HG03135 (cell line): ENCODE measurements around the gene BIRC2.
"Not testable (repeated sequence)": the region's sequence is repeated elsewhere in the genome, so short reads cannot be mapped to it uniquely, and the experiment has no call there.

ENCODE experiments used
- ATAC-seq: cut with Tn5 transposase; IDR thresholded peaks from one replicate; pipeline ENCODE4 v1.9.1; 2021; ENCODE audit warnings: mild to moderate bottlenecking, moderate library complexity; ENCODE audit not compliant: unreplicated experiment

BIRC2 gene

DNA sequence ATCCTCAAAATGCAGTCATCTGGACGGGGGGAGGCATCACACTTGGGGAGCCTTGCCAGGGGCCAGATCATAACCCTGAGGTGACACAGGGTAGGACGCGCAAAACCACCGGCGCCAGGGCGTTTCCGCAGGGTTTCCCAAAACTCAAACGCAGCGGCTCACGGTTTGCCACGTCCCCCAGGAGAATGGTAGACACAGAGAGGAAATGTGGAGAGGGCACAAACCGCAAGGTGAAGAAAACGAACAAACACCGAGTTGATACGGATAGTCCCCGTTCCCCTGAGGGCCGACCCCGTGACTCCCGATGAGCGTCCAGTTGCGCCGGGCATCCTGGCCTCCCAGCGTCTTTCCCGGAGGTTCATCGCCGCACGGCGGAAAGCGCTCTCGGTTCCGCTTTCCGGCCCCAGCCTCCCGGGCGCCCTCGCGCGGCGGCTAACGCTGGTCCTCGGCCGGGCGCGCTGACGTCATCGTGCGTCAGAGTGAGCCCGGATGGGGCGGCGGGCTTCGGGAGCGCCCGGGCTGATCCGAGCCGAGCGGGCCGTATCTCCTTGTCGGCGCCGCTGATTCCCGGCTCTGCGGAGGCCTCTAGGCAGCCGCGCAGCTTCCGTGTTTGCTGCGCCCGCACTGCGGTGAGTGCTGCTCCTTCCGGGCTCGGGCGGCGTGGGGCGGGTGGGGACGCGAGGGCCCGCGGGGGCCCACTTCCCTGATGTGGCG lies at the start of gene BIRC2:
BIRC2 (plus strand) TSS at position 467 of the 714 bp plus-strand sequence. CDS start 2,641 bp downstream, outside the sequence.
- ATAC-seq = peak; percentile 91

DNA sequence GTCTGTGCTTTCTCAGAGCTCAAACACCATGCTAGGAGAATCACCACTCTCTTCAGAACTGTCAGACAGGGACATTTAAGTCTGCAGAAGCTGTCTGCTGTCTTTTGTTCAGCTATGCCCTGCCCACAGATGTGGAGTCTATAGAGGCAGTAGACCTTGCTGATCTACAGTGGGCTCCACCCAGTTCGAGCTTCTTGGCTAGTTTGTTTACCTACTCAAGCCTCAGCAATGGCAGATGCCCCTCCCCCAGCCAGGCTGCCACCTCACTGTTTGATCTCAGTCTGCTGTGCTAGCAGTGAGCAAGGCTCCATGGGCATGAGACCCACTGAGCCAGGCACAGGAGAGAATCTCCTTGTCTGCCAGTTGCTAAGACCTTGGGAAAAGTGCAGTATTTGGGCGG lies 46.2 kb upstream of the BIRC2 start:
- not testable (repeated sequence) for ATAC-seq

DNA sequence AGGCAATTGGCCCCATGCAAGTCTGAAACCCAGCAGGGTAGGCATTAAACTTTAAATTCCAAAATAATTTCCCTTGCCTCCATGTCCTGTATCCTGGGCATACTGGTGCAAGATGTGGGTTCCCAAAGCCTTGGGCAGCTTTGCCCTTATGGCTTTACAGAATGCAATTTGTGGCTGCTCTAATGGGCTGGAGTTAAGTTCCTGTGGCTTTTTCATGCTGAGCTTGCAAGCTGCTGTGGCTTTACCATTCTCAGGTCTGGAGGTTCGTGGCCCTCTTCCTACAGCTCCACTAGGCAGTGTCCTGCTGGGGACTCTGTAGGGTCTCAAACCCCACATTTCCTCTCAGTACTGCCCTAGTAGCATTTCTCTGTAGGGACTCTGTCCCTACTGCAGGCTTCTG lies 44.8 kb upstream of the BIRC2 start:
- ATAC-seq = no peak

DNA sequence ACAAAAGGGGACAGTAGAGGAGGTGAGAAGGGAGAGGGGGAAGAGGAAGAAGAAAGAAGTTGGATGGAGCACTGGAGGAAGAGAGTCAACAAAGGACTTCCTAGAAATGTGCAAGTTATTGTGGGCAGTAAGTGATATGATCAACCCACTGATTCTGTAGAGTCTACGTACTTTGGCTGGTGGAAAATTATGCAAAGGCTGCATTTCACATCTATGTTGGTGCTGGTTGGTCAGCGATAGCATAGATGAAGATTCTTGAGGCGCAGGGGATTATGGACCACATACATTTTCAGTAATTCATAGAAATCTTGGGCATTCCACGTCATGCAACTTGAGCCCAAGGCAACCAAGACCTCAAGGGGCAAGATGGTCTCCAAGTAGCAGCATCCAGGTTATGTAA lies 42.3 kb upstream of the BIRC2 start:
- no peak for ATAC-seq

DNA sequence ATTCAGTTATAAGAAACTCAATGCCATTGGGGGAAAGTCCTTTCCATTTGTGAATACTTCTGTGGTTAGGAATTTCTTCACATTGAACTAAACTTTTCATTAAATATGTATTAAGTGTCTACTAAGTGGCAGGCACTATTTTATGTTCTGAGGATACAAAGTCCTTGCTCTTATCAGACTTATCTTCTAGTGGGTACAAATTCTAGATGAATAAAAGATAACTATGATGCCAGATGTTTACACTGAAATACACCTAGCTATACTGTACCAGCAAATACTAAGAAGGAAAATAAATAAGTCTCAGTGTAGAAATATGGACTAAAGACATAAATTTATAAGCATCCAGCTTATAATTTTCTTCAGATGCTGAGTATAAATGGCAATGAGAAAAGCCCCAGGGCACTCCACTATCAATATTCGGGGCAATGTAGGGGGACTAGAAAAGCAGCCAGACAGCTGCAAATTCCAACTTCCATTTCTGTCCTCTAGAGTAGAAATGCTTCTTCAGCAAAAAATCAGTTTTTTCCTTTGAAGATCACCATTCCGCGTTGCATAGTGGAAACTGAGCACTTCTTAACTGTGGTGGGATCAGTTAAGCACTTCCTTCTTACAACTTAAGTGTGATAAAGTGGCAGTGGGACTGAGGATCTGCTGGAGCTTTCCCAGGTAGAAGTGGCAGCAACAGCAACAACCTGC lies 41.5 kb upstream of the BIRC2 start:
- no peak for ATAC-seq

DNA sequence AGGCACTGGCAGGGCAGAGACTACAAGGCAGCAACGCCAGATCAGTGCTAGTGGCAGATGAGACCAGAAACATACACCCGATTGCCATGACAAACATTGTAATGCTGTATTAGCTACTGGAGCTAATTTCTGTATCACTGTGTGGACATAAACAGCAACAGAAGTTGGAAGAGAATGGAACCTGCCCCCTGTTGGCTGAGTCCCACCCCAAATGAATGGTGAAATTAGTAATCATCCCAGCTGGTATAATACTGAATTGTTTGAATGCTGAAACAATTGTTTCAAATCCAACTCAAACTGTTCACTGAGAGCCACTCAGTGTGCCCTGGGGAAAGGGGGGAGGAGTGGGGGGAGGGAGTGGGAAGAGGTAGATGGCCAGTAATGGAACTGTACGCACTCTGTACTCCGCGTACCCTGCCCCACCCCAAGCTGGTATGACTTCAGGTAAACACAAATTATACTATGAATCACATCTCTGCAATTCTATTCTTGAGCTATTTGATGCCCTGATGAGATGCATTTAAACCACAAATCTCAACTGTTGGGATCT lies 40.9 kb upstream of the BIRC2 start:
- ATAC-seq = no peak

DNA sequence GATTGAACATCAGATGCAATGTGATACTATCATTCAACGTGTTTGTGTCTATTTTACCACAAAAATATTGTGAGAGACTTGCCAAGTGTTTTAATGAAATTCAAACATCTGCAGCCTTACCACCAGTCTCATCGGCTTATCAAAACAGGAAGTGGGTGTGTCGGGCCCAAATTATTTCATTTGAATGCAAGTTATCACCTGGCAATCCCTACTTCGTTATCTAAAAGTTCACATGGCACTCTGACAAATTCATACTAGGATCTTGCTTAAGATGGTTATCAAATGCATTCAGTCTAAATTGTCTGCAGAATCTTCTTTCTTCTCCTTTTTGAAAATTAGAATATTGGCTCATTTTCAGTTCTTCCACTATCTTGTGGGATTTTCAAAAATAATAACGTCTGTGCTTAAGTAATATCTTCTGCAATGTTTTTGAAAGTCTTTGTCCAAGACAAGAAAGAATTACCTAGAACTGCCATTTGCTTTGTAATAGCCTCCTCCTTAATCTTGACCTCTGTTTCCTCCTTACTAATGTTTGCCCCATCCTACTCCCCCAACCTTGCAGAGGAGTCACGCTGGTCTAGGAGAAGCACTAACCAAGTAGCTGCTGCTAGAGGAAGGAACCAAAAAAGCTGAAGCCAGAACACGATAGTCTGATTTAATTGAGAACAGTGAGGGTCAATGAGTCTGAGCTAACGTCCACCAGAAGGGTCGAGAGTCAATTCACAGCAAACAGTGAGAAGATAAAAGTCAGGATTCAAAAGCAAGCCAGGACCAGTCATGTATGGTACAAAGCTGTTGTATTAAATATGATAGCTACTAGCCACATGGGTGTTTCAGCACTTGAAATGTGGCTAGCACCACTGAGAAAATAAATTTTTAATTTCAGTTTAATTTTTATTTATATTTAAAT lies 39.9 kb upstream of the BIRC2 start:
- ATAC-seq = no peak

DNA sequence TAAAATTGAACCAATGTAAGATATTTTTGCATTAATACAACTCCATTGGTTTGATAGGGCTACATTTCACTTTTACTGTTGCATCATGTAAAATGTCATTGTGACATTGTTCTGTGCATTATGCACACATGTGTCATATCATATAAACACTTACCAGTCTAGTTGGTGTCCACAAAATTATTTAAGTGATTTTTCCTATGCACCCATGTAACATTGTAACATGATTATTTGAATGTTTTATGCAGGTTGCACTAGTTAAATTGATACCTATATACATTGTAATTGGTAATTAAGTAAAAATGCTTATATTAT lies 39.3 kb upstream of the BIRC2 start:
- no peak for ATAC-seq

DNA sequence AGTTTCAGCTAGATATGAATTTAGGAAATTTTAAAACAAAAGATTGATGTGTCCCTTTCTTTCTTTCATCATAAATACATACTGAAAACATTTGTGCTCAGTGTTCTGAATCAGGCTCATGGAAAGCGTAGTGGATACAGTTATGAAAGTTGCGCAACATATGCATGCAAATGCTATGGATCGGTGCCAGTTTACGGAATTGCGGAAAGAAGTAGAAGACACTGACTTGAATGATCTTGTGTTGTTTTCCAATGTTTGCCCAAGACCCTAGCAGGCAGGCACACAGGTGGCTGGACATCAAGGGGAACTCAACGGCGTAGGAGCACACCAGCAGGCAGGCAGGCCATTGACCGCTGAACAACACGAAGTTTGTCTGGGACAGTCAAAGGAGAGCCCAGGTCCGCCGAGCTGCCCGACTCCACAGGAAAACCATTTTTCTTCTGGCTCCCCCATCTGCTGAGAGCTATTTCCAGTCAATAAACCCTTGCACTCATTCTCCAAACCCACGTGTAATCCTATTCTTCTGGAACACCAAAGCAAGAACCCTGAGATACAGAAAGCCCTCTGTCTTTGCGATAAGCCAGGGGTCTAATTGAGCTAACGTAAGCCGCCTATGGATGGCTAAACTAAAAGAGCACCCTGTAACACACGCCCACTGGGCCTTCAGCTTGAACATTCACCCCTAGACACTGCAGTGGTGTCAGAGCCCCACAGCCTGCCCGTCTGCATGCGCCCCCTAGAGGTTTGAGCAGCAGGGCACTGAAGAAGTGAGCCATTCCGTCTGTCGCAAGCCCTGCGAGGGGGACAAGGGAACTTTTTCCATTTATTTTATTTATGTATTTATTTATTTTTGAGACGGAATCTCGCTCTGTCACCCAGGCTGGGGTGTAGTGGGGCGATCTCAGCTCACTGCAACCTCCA lies 37.1 kb upstream of the BIRC2 start:
- ATAC-seq = no peak

DNA sequence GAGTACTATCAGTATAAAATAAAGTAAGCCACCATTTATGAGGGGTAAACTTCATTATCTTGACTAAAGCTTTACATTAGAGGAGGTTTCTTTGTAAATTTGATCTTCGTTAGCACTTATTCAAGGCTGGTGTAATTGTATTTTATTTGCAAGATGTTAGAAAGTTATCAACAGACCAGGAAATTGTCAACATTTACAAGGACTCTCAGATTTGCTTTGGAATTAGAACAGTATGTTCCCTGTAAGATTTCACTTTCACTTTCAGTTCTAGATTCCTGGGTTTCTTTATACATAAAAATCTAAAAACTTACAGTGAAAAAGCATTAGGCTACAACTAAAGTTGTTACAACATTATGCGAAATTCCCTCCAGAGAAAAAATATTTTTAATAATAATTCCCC lies 34.3 kb upstream of the BIRC2 start:
- ATAC-seq = no peak

DNA sequence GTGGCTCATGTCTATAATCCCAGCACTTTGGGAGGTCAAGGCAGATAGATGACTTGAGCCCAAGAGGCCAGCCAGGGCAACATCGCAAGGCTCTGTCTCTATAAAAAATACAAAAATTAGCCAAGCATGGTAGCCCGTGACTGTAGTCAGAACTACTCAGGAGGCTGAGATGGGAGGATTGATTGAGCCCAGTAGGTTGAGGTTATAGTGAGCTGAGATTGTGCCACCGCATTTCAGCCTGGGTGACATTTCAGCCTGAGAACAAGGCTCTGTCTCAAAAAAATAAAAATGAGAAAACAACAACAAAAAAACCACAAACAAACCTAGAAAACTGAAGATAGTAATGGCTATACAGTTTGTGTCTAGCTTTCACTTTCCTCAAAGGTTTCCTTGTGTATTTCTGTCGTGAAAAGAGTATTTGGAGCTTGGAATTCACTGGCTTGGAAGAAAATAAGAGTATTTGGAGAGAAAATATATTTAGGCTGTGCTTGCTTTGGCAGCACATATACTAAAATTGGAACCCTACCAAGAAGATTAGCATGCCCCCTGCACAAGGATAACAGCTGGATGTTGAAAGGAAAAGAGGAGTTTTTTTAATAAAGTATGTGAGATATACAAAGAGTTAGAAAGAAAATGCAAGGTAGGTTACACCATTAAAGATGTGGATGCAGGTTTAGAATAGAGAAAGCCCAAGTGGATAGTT lies 33.6 kb upstream of the BIRC2 start:
- ATAC-seq = no peak

DNA sequence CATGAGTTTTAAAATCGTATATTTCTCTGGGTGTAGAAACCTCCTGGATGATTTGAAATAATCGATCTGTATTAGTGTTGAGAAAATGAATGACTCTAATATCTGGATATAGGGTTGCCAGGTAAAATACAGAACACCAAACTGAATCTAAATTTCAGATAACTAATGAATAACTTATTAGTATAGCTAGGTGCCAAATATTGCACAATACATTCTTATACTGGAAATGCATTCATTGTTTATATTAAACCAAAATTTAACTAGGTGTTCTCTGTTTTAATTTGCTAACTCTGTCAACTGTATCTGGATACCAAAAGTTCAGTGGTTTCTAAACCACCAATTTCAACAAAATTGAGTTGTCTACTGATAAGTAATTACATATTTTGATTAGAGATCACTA lies 32.2 kb upstream of the BIRC2 start:
- ATAC-seq = no peak

DNA sequence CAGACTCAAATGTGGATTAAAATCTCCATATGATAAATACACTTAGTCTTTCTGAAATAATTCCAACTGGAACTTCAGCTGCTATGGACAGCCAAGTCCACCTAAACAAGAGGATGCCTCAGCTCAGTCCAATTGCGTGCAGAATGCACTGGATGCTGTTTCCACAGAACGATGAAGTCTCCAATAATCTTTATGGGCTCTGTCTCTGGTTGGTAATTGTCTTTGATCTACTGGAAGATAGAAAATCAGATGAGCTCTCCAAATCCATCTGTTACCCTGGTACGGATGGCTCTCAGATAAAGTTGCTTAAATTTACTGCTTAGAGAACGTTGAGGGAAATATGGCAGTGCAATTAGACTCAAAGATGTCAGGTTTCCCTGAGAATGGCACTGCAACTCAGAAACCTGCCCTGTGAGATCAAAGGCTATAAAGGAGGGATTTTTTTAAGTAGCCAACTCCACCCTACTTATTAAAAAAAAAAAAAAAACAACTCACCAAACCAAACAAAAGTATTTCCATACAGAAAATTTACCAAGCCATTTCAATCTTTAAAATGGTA lies 30.6 kb upstream of the BIRC2 start:
- ATAC-seq = no peak

DNA sequence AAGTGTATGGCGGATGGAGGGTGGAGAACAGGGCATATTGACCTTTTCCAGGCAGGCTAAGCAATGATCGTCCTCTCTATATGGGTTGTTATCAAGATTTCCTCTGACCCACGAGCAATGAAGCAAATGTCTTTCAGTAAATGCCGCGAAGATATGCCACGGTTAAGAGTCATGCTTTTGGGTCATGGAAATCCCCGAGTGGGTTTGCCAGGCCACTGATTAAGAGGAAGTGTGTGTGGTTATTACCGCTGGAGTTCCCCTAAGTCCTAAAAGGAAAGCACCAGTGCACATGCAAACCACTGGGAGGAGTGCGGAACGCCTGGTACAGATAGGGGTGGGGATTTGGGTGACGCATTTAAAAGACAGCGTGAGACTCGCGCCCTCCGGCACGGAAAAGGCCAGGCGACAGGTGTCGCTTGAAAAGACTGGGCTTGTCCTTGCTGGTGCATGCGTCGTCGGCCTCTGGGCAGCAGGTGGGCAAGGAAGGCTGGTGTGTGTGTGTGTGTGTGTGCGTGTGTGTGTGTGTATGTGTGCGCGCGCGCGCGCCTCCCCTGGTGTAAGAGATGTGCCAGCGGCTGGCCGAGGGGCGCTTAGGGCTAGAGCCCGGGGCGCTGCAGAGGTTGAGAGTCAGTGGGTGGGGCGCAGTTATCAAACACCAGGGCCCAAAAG lies 29.8 kb upstream of the BIRC2 start, which contains the start of gene BIRC3:
BIRC3 (plus strand) TSS at position 386 of the 669 bp plus-strand sequence. CDS start 7,026 bp downstream, outside the sequence.
- ATAC-seq = peak; percentile 84

DNA sequence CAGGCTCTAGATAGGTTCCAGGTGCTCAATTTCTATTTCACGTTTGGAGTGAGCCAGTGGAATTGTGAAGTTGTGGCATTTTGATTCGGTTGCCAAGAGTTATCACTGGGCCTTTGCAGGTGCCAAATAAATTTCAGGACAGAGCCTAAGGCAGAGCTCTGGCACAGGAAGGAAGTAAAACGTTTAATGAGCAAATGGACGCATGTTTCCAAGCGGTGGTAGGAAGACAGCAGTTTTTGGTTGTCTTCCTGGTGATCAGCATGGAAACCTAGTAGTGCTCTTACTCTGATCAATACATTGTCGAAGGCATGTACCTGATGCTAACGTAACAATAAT lies 29.3 kb upstream of the BIRC2 start:
- ATAC-seq = no peak

DNA sequence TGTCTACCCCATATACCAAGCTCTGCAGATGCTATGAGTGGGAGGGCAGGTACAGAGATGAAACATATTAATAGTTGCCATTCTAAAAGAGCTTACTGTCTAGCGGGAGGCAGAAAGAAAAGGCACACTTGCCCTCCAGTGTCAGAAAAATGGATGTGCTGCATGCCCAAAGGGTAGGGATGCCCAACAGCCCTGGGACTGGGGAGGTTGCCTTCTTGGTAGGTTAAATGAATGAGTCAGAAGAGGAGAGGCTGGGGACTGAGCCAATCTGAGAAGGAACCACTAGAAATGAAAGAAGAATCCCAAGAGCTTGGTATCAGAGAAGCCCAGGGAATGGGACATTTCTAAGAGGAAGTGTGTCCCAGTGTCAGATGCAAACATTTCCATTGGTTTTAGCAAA lies 28.5 kb upstream of the BIRC2 start:
- ATAC-seq = no peak

DNA sequence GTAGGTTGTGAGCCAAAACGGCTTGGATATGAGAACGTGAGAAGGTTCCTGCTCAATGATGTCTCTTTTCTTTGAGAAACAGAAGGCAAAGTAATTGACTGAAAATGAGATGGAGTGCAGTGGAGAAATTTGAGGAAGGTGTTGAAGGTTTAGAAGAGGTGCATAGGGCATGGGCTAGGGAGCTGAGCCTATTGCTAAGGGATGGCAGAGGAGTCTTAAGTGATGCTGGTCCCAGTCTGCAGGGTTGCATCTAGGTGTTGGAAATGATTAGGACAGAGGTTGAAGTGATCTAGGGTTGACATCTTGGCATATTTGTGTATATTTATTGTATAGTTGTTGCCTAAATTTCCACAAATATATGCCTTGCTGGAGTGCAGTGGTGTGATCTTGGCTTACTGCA lies 27.5 kb upstream of the BIRC2 start:
- no peak for ATAC-seq

DNA sequence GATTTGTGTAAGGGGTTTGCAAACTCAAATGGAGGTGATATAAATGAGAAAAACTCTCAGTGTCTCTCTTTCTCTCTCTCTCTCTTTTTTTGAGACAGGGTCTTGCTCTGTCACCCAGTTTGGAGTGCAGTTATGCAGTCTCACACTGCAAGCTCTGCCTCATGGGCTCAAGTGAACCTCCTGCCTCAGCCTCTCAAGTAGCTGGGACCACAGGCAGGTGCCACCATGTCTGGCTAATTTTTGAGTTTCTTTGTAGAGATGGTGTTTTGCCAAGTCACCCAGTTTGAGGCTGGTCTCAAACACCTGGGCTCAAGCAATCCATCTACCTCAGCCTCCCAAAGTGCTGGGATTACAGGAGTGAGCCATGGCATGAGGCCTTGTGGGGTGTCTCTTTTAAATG lies 26.8 kb upstream of the BIRC2 start:
- no peak for ATAC-seq

DNA sequence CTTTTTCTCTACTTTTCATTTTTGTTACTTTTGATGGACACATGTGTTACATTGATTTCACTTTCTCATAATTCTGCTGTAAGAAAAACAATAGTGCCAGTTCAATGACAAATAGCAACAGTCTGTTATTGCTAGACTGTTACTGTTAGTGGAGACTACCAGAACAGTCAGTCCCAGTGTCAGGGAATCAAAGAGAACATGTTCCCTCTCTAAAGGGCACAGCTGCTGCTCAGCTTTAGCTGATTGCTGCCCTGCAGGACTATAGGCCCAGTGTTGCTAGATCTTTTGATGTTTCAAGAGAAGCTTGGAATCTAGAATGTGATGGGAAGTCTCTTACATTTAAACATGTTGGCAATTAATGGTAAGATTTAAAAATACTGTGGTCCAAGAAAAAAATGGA lies 26.3 kb upstream of the BIRC2 start:
- ATAC-seq = no peak
